Measurements from ENCODE around the gene LRP6.

DNA sequence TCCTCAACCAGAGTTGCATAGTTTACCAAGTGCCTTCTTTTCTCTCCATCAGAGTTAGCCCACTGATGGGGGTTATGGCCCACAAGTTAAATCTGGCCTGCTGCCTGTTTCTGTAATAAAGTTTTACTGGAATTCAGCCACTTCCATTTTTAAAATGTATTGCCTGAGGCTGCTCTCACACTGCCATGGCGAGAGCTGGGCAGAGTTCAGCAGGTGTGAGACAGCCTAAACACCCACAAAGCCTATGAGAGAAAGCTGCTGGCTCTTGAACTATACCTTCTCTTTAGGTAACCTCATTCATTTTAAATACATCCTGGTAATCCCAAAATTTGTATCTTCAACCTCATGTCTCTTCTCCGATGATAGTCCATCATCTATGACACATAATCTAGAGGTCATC, 110.0 kb downstream of the LRP6 start:
- TF ChIP-seq, protein P1, sequence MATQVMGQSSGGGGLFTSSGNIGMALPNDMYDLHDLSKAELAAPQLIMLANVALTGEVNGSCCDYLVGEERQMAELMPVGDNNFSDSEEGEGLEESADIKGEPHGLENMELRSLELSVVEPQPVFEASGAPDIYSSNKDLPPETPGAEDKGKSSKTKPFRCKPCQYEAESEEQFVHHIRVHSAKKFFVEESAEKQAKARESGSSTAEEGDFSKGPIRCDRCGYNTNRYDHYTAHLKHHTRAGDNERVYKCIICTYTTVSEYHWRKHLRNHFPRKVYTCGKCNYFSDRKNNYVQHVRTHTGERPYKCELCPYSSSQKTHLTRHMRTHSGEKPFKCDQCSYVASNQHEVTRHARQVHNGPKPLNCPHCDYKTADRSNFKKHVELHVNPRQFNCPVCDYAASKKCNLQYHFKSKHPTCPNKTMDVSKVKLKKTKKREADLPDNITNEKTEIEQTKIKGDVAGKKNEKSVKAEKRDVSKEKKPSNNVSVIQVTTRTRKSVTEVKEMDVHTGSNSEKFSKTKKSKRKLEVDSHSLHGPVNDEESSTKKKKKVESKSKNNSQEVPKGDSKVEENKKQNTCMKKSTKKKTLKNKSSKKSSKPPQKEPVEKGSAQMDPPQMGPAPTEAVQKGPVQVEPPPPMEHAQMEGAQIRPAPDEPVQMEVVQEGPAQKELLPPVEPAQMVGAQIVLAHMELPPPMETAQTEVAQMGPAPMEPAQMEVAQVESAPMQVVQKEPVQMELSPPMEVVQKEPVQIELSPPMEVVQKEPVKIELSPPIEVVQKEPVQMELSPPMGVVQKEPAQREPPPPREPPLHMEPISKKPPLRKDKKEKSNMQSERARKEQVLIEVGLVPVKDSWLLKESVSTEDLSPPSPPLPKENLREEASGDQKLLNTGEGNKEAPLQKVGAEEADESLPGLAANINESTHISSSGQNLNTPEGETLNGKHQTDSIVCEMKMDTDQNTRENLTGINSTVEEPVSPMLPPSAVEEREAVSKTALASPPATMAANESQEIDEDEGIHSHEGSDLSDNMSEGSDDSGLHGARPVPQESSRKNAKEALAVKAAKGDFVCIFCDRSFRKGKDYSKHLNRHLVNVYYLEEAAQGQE (IDR thresholded peaks at IDR 0.05; ENCODE audit: low read depth): no peak
- TF ChIP-seq TAF1 (IDR thresholded peaks at IDR 0.05; ENCODE audit: low read depth) (no peak), TEAD4 (IDR thresholded peaks at IDR 0.05) (no peak), EP300 (IDR thresholded peaks at IDR 0.05; ENCODE audit: borderline replicate concordance) (no peak), TCF12 (IDR thresholded peaks at IDR 0.05; ENCODE audit: low read depth) (no peak), CEBPB (IDR thresholded peaks at IDR 0.05) (no peak)
- TF ChIP-seq, protein P2, sequence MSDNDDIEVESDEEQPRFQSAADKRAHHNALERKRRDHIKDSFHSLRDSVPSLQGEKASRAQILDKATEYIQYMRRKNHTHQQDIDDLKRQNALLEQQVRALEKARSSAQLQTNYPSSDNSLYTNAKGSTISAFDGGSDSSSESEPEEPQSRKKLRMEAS (IDR thresholded peaks at IDR 0.05): no peak

Measured in Ishikawa (cell line).